Measurements from ENCODE around the gene CHRDL2. TPM values are rescaled to one million over a fixed set of nuclear protein-coding genes. Genes with fewer than 3 reads are reported as not detected.
A peak's percentile ranks its signal among the peaks of the same experiment; 100 is the strongest.

Gene CHRDL2
- polyA plus RNA-seq: 1 to 10 TPM in 3 of 4 donors, under 1 TPM in 1; 0.27 to 8.0 (median 2.5) TPM
- long read RNA-seq, donor 1: 0 reads
- long read RNA-seq, donor 2: 0 reads
- long read RNA-seq, donor 3, partial matches to known transcripts: 0 of 1 reads
- long read RNA-seq, donor 3, other reads (novel, unspliced or antisense): 0 of 1 reads
- long read RNA-seq, donor 4: 0 reads
- long read RNA-seq, donor 5: 0 reads
- long read RNA-seq, donor 6, partial matches to known transcripts: 0 of 3 reads
- long read RNA-seq, donor 6, other reads (novel, unspliced or antisense): 0 of 3 reads
- long read RNA-seq, donor 7: 0 reads
- long read RNA-seq, donor 8: 0 reads
- long read RNA-seq, donor 9, partial matches to known transcripts: 0 of 1 reads
- long read RNA-seq, donor 9, other reads (novel, unspliced or antisense): 0 of 1 reads
- long read RNA-seq, donor 10, partial matches to known transcripts: 0 of 1 reads
- long read RNA-seq, donor 10, other reads (novel, unspliced or antisense): 0 of 1 reads

GRCh38 chr11:74731301-74732094 is at the start of gene CHRDL2:
CHRDL2 (minus strand) TSS chr11:74731426; CDS start chr11:74730888, 538 bp downstream.
- 12 to 30% (median 20%) methylated on average over 31 to 69 of the region's 69 CpGs for whole genome bisulfite sequencing, 3 donors
- H3K27ac ChIP-seq (ENCODE audit: low read depth in 1 of 3, low read length in 2 of 3): no peak within 1 kb of the TSS
- FAIRE-seq: no peak

GRCh38 chr11:74780248-74781005 is 49.2 kb upstream of the CHRDL2 start:
- no peak overlapping the region for H3K4me3 ChIP-seq (ENCODE audit: low read depth in 1 of 3, low read length in 3 of 3)
- H3K36me3 ChIP-seq (ENCODE audit: control insufficient read depth in 3 of 3, insufficient read depth in 2 of 3, low read depth in 1 of 3, low read length in 3 of 3): no peaks in the 10 kb centered on the region
- H3K4me1 ChIP-seq (ENCODE audit: control insufficient read depth in 3 of 3, insufficient read depth in 2 of 3, low read depth in 1 of 3, low read length in 2 of 3): peaks cover 0 to 7% (median 0%) of the 10 kb centered on the region in 3 donors
- no peak for DNase-seq
- no peaks in the 10 kb centered on the region for H3K27me3 ChIP-seq (ENCODE audit: control insufficient read depth in 3 of 3, insufficient read depth in 3 of 3, low read length in 3 of 3)
- H3K9me3 ChIP-seq (ENCODE audit: control insufficient read depth in 2 of 2, insufficient read depth in 1 of 2, low read depth in 1 of 2, low read length in 1 of 2): no peaks in the 10 kb centered on the region
- H3K27ac ChIP-seq (ENCODE audit: low read depth in 1 of 3, low read length in 2 of 3): no peak overlapping the region
- WGBS, 3 donors: 87 to 92% (median 92%) methylated on average over 4 of the region's 4 CpGs
- FAIRE-seq: no peak

More at GRCh38 chr11:74731301-74732094, at the start of gene CHRDL2:
- Histone ChIP-seq H3K9me3 (ENCODE audit: control insufficient read depth in 2 of 2, insufficient read depth in 1 of 2, low read depth in 1 of 2, low read length in 1 of 2) (no peaks in the 10 kb centered on the region), H3K4me1 (ENCODE audit: control insufficient read depth in 3 of 3, insufficient read depth in 2 of 3, low read depth in 1 of 3, low read length in 2 of 3) (peaks cover 0 to 8% (median 3%) of the 10 kb centered on the region in 3 donors), H3K36me3 (ENCODE audit: control insufficient read depth in 3 of 3, insufficient read depth in 2 of 3, low read depth in 1 of 3, low read length in 3 of 3) (no peaks in the 10 kb centered on the region), H3K27me3 (ENCODE audit: control insufficient read depth in 3 of 3, insufficient read depth in 3 of 3, low read length in 3 of 3) (peaks cover 7 to 41% (median 18%) of the 10 kb centered on the region in 3 donors), H3K4me3 (ENCODE audit: low read depth in 1 of 3, low read length in 3 of 3) (peak within 1 kb of the TSS in 1 of 3 donors; percentile 21)
- DNase-seq: peak in 1 of 2 donors; percentile 48

DNA sequence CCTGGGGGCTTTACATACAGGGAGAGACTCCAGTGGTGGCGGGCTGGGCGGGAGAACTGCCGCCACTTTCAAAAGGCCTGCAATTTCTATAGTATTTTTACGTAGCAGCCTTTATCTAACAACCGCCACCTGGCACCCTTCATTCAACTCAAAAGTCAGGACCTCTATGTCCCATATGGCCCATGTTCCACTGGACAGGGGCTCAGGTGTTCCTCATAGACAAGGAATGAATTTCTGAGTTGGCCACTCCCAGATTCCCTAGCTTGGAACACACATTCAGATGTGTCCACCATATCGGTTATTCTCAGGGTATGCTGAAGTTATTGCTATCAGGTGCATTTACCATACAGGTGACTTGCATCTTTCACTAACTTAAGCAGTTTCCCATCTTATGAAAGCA is 47.4 kb upstream of the CHRDL2 start:
- H3K27ac ChIP-seq (ENCODE audit: low read depth in 1 of 3, low read length in 2 of 3): no peak overlapping the region
- no peak for FAIRE-seq
- no peaks in the 10 kb centered on the region for H3K27me3 ChIP-seq (ENCODE audit: control insufficient read depth in 3 of 3, insufficient read depth in 3 of 3, low read length in 3 of 3)
- H3K36me3 ChIP-seq (ENCODE audit: control insufficient read depth in 3 of 3, insufficient read depth in 2 of 3, low read depth in 1 of 3, low read length in 3 of 3): no peaks in the 10 kb centered on the region
- H3K9me3 ChIP-seq (ENCODE audit: control insufficient read depth in 2 of 2, insufficient read depth in 1 of 2, low read depth in 1 of 2, low read length in 1 of 2): no peaks in the 10 kb centered on the region
- no peak overlapping the region for H3K4me3 ChIP-seq (ENCODE audit: low read depth in 1 of 3, low read length in 3 of 3)
- 94 to 97% (median 96%) methylated on average over 6 of the region's 6 CpGs for WGBS, 3 donors
- no peaks in the 10 kb centered on the region for H3K4me1 ChIP-seq (ENCODE audit: control insufficient read depth in 3 of 3, insufficient read depth in 2 of 3, low read depth in 1 of 3, low read length in 2 of 3)
- DNase-seq: no peak

GRCh38 chr11:74777877-74778276 is 46.7 kb upstream of the CHRDL2 start:
- 63 to 86% (median 83%) methylated on average over 4 of the region's 4 CpGs for WGBS, 3 donors

GRCh38 chr11:74777038-74777437 is 45.8 kb upstream of the CHRDL2 start:
- no peak for DNase-seq
- H3K27ac ChIP-seq (ENCODE audit: low read depth in 1 of 3, low read length in 2 of 3): no peak overlapping the region
- peaks cover 0 to 2% (median 0%) of the 10 kb centered on the region in 3 donors for H3K4me1 ChIP-seq (ENCODE audit: control insufficient read depth in 3 of 3, insufficient read depth in 2 of 3, low read depth in 1 of 3, low read length in 2 of 3)

More at GRCh38 chr11:74777877-74778276, 46.7 kb upstream of the CHRDL2 start:
- FAIRE-seq (no peak), DNase-seq (no peak)
- Histone ChIP-seq H3K9me3 (ENCODE audit: control insufficient read depth in 2 of 2, insufficient read depth in 1 of 2, low read depth in 1 of 2, low read length in 1 of 2) (no peaks in the 10 kb centered on the region), H3K4me1 (ENCODE audit: control insufficient read depth in 3 of 3, insufficient read depth in 2 of 3, low read depth in 1 of 3, low read length in 2 of 3) (peaks cover 0 to 2% (median 0%) of the 10 kb centered on the region in 3 donors), H3K27me3 (ENCODE audit: control insufficient read depth in 3 of 3, insufficient read depth in 3 of 3, low read length in 3 of 3) (no peaks in the 10 kb centered on the region), H3K27ac (ENCODE audit: low read depth in 1 of 3, low read length in 2 of 3) (no peak overlapping the region), H3K4me3 (ENCODE audit: low read depth in 1 of 3, low read length in 3 of 3) (no peak overlapping the region), H3K36me3 (ENCODE audit: control insufficient read depth in 3 of 3, insufficient read depth in 2 of 3, low read depth in 1 of 3, low read length in 3 of 3) (no peaks in the 10 kb centered on the region)

GRCh38 chr11:74776546-74776945 is 45.3 kb upstream of the CHRDL2 start:
- no peaks in the 10 kb centered on the region for H3K36me3 ChIP-seq (ENCODE audit: control insufficient read depth in 3 of 3, insufficient read depth in 2 of 3, low read depth in 1 of 3, low read length in 3 of 3)
- no peak for DNase-seq
- FAIRE-seq: no peak

More at GRCh38 chr11:74777038-74777437, 45.8 kb upstream of the CHRDL2 start:
- Histone ChIP-seq H3K36me3 (ENCODE audit: control insufficient read depth in 3 of 3, insufficient read depth in 2 of 3, low read depth in 1 of 3, low read length in 3 of 3) (no peaks in the 10 kb centered on the region), H3K4me3 (ENCODE audit: low read depth in 1 of 3, low read length in 3 of 3) (no peak overlapping the region), H3K9me3 (ENCODE audit: control insufficient read depth in 2 of 2, insufficient read depth in 1 of 2, low read depth in 1 of 2, low read length in 1 of 2) (no peaks in the 10 kb centered on the region), H3K27me3 (ENCODE audit: control insufficient read depth in 3 of 3, insufficient read depth in 3 of 3, low read length in 3 of 3) (no peaks in the 10 kb centered on the region)
- FAIRE-seq: no peak

GRCh38 chr11:74775762-74776161 is 44.5 kb upstream of the CHRDL2 start:
- Histone ChIP-seq H3K27ac (ENCODE audit: low read depth in 1 of 3, low read length in 2 of 3) (no peak overlapping the region), H3K9me3 (ENCODE audit: control insufficient read depth in 2 of 2, insufficient read depth in 1 of 2, low read depth in 1 of 2, low read length in 1 of 2) (no peaks in the 10 kb centered on the region), H3K4me3 (ENCODE audit: low read depth in 1 of 3, low read length in 3 of 3) (no peak overlapping the region), H3K4me1 (ENCODE audit: control insufficient read depth in 3 of 3, insufficient read depth in 2 of 3, low read depth in 1 of 3, low read length in 2 of 3) (peaks cover 0 to 2% (median 0%) of the 10 kb centered on the region in 3 donors), H3K36me3 (ENCODE audit: control insufficient read depth in 3 of 3, insufficient read depth in 2 of 3, low read depth in 1 of 3, low read length in 3 of 3) (no peaks in the 10 kb centered on the region), H3K27me3 (ENCODE audit: control insufficient read depth in 3 of 3, insufficient read depth in 3 of 3, low read length in 3 of 3) (no peaks in the 10 kb centered on the region)
- 79 to 91% (median 90%) methylated on average over 1 of the region's 1 CpG for WGBS, 3 donors
- DNase-seq (no peak), FAIRE-seq (no peak)

More at GRCh38 chr11:74776546-74776945, 45.3 kb upstream of the CHRDL2 start:
- H3K9me3 ChIP-seq (ENCODE audit: control insufficient read depth in 2 of 2, insufficient read depth in 1 of 2, low read depth in 1 of 2, low read length in 1 of 2): no peaks in the 10 kb centered on the region
- no peak overlapping the region for H3K27ac ChIP-seq (ENCODE audit: low read depth in 1 of 3, low read length in 2 of 3)
- H3K4me3 ChIP-seq (ENCODE audit: low read depth in 1 of 3, low read length in 3 of 3): no peak overlapping the region
- peaks cover 0 to 2% (median 0%) of the 10 kb centered on the region in 3 donors for H3K4me1 ChIP-seq (ENCODE audit: control insufficient read depth in 3 of 3, insufficient read depth in 2 of 3, low read depth in 1 of 3, low read length in 2 of 3)
- no peaks in the 10 kb centered on the region for H3K27me3 ChIP-seq (ENCODE audit: control insufficient read depth in 3 of 3, insufficient read depth in 3 of 3, low read length in 3 of 3)

GRCh38 chr11:74773476-74773875 is 42.2 kb upstream of the CHRDL2 start:
- Histone ChIP-seq H3K27me3 (ENCODE audit: control insufficient read depth in 3 of 3, insufficient read depth in 3 of 3, low read length in 3 of 3) (no peaks in the 10 kb centered on the region), H3K4me1 (ENCODE audit: control insufficient read depth in 3 of 3, insufficient read depth in 2 of 3, low read depth in 1 of 3, low read length in 2 of 3) (peaks cover 0 to 5% (median 0%) of the 10 kb centered on the region in 3 donors)
- DNase-seq: no peak

More at GRCh38 chr11:74773476-74773875, 42.2 kb upstream of the CHRDL2 start:
- FAIRE-seq: no peak
- Histone ChIP-seq H3K27ac (ENCODE audit: low read depth in 1 of 3, low read length in 2 of 3) (no peak overlapping the region), H3K9me3 (ENCODE audit: control insufficient read depth in 2 of 2, insufficient read depth in 1 of 2, low read depth in 1 of 2, low read length in 1 of 2) (no peaks in the 10 kb centered on the region), H3K36me3 (ENCODE audit: control insufficient read depth in 3 of 3, insufficient read depth in 2 of 3, low read depth in 1 of 3, low read length in 3 of 3) (no peaks in the 10 kb centered on the region), H3K4me3 (ENCODE audit: low read depth in 1 of 3, low read length in 3 of 3) (no peak overlapping the region)
